Measurements from ENCODE around the gene LRSAM1.
A peak's percentile ranks its signal among the peaks of the same experiment; 100 is the strongest.

The LRSAM1 gene

DNA sequence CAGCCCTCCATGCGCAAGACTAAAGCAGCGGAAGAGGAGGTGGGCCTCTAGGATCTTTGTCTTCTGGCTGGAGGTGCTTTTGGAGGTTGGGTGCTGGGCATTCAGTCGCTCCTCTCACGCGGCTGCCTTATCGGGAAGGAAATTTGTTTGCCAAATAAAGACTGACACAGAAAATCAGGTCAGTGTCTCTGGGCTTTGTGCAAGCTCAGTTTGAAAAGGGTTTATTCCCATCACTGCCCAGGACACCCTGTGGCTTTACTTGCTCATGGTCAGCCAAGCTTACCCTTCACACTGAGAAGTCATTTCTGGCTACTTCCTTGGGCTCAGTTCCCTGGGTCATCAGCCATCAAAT is 43.8 kb upstream of the LRSAM1 start:
- DNase-seq (ENCODE audit: low read depth) = no peak
- TF ChIP-seq, protein P1, sequence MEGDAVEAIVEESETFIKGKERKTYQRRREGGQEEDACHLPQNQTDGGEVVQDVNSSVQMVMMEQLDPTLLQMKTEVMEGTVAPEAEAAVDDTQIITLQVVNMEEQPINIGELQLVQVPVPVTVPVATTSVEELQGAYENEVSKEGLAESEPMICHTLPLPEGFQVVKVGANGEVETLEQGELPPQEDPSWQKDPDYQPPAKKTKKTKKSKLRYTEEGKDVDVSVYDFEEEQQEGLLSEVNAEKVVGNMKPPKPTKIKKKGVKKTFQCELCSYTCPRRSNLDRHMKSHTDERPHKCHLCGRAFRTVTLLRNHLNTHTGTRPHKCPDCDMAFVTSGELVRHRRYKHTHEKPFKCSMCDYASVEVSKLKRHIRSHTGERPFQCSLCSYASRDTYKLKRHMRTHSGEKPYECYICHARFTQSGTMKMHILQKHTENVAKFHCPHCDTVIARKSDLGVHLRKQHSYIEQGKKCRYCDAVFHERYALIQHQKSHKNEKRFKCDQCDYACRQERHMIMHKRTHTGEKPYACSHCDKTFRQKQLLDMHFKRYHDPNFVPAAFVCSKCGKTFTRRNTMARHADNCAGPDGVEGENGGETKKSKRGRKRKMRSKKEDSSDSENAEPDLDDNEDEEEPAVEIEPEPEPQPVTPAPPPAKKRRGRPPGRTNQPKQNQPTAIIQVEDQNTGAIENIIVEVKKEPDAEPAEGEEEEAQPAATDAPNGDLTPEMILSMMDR (IDR thresholded peaks at IDR 0.05; ENCODE audit: insufficient read depth, low read depth, low read length, missing control alignments) = no peak
- no peak overlapping the region for H3K4me3 ChIP-seq (ENCODE audit: low read depth, low read length)

DNA sequence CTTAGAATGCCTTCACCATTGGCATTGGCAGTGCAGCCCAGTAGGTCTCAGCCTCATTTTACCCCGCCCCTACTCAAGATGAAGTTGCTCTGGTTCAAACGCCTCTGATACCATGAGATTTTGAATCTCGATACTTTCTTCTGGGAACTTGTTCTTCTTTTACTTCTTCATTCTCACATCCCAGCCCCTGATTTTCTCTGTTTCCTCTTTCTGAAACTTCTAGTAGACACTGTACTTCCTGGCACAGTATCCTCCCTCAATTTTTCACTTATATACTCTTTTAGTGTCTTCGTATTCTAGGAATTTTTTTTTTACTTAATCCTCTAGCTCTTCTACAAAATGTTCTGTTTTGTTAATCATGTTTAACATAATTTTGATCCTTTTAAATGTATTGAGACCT is 40.2 kb upstream of the LRSAM1 start:
- no peak for DNase-seq (ENCODE audit: low read depth)
- H3K4me3 ChIP-seq (ENCODE audit: low read depth, low read length) = no peak overlapping the region
- TF ChIP-seq, protein P1 (IDR thresholded peaks at IDR 0.05; ENCODE audit: insufficient read depth, low read depth, low read length, missing control alignments) = no peak

DNA sequence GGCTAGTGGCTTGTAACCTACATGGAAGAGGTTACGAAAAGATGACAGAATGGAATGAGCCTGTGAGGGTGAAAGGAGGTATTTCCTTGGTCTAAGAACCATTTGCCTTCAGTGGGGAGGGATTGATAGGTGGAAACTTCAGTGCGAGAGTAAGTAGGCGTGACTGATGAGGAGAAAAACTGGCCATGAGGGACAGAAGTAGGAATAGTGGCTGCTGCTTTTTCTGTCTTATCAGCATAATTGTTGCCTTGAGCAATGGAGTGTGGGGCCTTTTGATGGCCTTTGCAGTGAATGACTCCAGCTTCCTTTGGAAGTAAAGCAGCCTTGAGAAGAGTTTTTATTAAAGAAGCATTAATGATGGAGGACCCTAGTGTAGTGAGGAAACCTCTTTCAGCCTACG is 36.2 kb upstream of the LRSAM1 start:
- TF ChIP-seq, protein P1 (IDR thresholded peaks at IDR 0.05; ENCODE audit: insufficient read depth, low read depth, low read length, missing control alignments) = no peak
- no peak for DNase-seq (ENCODE audit: low read depth)
- H3K4me3 ChIP-seq (ENCODE audit: low read depth, low read length) = no peak overlapping the region

DNA sequence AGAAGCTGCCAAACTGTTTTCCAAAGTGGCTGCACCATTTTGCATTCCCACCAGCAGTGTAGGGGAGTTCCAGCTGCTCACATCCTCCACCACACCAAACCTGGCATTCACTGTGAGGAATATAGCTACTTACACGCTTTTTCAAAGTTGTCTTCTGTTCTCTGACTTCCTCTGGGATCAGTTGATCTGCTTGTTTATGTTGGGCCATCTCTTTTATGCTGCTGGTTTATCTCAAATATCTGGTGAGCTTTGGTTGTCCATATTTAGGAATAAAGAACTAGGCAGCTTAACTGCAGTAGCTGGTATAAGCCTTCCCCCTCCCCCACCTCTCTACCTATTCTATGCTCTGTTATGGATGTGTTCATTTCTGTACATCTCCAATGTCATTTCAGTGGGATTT is 35.7 kb upstream of the LRSAM1 start:
- no peak for DNase-seq (ENCODE audit: low read depth)
- TF ChIP-seq, protein P1 (IDR thresholded peaks at IDR 0.05; ENCODE audit: insufficient read depth, low read depth, low read length, missing control alignments) = no peak
- no peak overlapping the region for H3K4me3 ChIP-seq (ENCODE audit: low read depth, low read length)

DNA sequence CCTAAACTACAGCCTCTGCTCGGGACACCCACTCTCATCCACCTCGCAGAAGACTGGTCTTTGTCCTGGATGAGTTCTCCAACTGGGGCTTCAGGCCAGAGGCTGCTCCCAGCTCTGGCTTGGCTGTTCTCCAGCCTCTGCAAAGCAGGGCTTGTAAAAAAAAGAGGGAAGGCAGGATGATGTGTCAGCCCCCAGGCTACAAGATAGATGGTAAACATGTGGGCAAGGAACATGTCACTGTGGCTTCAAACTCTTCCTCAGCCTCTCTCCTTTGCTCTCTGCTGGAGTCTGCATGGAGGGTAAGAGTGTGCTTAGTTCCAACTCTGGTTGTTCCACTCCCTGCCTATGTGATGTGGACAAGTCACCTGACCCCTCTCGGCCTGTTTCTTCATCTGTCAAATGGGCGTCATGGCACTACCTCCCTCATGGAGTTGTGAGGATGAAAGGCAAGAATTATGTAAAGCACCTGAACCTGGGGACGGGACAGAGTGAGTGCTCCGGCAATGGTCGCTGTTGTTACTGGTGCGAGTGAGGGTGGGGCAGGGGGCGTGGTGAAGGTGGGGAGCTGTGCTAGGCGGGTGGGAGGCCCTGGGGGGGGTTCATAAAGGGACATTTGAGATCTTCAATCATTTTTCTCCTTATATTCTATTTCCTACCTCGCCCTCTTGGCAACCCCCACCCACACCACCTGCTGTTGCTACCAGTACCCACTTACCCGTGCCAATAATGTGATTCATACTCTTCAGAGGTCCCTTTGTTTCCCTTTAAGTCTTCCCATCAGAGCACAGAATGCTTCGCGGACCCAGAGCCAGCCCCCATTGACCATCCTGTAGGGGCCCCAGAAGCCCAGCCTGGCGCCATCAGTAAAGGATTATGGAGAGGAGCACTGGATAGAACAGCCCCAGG is 33.9 kb upstream of the LRSAM1 start:
- no peak for DNase-seq (ENCODE audit: low read depth)
- no peak overlapping the region for H3K4me3 ChIP-seq (ENCODE audit: low read depth, low read length)
- TF ChIP-seq, protein P1 (IDR thresholded peaks at IDR 0.05; ENCODE audit: insufficient read depth, low read depth, low read length, missing control alignments) = no peak

DNA sequence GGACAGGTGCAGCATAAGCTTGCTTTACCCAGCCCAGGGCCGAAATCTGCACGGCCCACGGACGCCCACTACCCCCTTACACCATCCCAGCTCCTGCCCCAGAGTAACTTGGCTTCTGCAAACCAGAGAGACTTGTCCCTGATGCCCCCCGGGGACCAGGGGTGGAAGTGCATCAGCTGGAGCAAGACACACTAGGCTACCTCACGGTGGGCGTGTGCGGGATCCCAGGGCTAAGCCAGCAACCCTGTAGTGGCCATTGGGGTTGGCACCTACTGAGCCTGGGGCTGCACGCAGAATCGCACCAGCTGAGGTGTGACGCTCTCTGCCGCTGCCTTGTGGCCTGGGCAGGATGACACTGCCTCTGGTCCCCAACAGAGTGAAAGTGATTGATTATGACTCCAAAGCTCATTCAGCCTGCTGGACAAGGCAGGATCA is 33.3 kb upstream of the LRSAM1 start:
- H3K4me3 ChIP-seq (ENCODE audit: low read depth, low read length) = no peak overlapping the region
- TF ChIP-seq, protein P1 (IDR thresholded peaks at IDR 0.05; ENCODE audit: insufficient read depth, low read depth, low read length, missing control alignments) = peak; percentile 30
- peak; percentile 36 for DNase-seq (ENCODE audit: low read depth)

DNA sequence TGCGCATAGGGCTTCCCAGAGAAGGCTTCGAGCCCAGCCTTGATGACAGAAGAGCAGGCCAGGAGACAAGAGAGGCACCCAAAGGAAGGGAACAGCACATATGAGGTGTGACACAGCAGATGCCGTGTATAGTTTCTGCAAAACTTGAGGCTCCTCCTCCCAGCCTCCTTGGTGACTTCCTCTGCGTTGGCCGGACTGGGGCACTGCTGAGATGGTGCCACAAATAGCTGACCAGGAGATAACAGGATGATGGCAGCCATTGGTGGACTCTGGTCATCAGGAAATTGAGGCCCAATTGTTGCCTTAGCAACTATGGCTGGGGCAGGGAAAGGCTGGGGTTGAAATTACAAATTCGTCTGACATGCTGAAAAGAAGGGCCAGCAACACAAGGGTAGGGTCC is 32.0 kb upstream of the LRSAM1 start:
- no peak for DNase-seq (ENCODE audit: low read depth)
- TF ChIP-seq, protein P1 (IDR thresholded peaks at IDR 0.05; ENCODE audit: insufficient read depth, low read depth, low read length, missing control alignments) = no peak
- H3K4me3 ChIP-seq (ENCODE audit: low read depth, low read length) = no peak overlapping the region

Measured in GM12865 (cell line).